HEK293 (cell line): ENCODE results near the gene ATP5PB.

Experiments used
- CTCF ChIA-PET: fragments of 350-600 bp; formaldehyde crosslinking; extraction: SDS; loops from one replicate; lab custom pipeline; 2021; ENCODE audit warnings: antibody characterized with exemption; lab: Yijun Ruan, JAX
- POLR2A ChIA-PET: fragments of 300-600 bp; formaldehyde crosslinking; extraction: SDS; loops from one replicate; lab custom pipeline; 2020; ENCODE audit warnings: antibody characterized with exemption, inconsistent platforms; lab: Yijun Ruan, JAX
- H3K27ac ChIP-seq: fragments of 200-500 bp; sonication (Bioruptor generic); 2 replicates; pipeline ENCODE4 v1.5.1; 2014; ENCODE audit warnings: low read depth, low read length, control low read depth, inconsistent platforms; ENCODE audit errors: extremely low read depth
- H3K36me3 ChIP-seq, 2 experiments: fragments of 200-500 bp in 1 of 2; sonication (Bioruptor generic) in 1 of 2; 1 replicate in 1 of 2; 2 replicates in 1 of 2; pipeline ENCODE4 v1.5.1; 2014 to 2017; ENCODE audit warnings: inconsistent platforms in 2 of 2, low read length in 2 of 2; ENCODE audit not compliant: control insufficient read depth in 2 of 2, insufficient read depth in 1 of 2
- H3K4me1 ChIP-seq: fragments of 200-500 bp; sonication (Bioruptor generic); 2 replicates; pipeline ENCODE4 v1.5.1; 2014; ENCODE audit warnings: mild to moderate bottlenecking, low read length, inconsistent platforms; ENCODE audit not compliant: control insufficient read depth, insufficient read depth
- H3K4me3 ChIP-seq: 2 replicates; pipeline ENCODE4 v1.5.1; 2011; ENCODE audit warnings: low read depth, mild to moderate bottlenecking, control low read depth, low read length, moderate library complexity
- H3K9me3 ChIP-seq: fragments of 200-500 bp; sonication (Bioruptor generic); 2 replicates; pipeline ENCODE4 v1.5.1; 2014; ENCODE audit warnings: low read depth, low read length, inconsistent platforms; ENCODE audit not compliant: control insufficient read depth, insufficient read depth
- BCL11B ChIP-seq: fragments of 450-650 bp; formaldehyde crosslinking; IDR thresholded peaks from 2 replicates; pipeline ENCODE4 v1.5.1; 2016; ENCODE audit warnings: low read depth, missing biosample characterization, missing genetic modification characterization
- PRDM4 ChIP-seq: fragments of 450-650 bp; formaldehyde crosslinking; IDR thresholded peaks from 2 replicates; pipeline ENCODE4 v1.5.1; 2017; ENCODE audit warnings: missing biosample characterization, missing genetic modification characterization
- SETDB1 ChIP-seq: IDR thresholded peaks from one replicate; pipeline ENCODE4 v1.6.1; 2017; ENCODE audit warnings: mild to moderate bottlenecking, low read length, moderate library complexity, mixed read lengths; ENCODE audit not compliant: insufficient read length
- YY1 ChIP-seq: fragments of 450-650 bp; formaldehyde crosslinking; IDR thresholded peaks from 2 replicates; pipeline ENCODE4 v1.5.1; 2018; ENCODE audit warnings: missing biosample characterization, missing genetic modification characterization
- ZNF121 ChIP-seq: fragments of 450-650 bp; formaldehyde crosslinking; IDR thresholded peaks from 2 replicates; pipeline ENCODE4 v1.5.1; 2016; ENCODE audit warnings: missing biosample characterization, missing genetic modification characterization
- ZNF19 ChIP-seq: fragments of 450-650 bp; formaldehyde crosslinking; IDR thresholded peaks from 2 replicates; pipeline ENCODE4; 2016; ENCODE audit warnings: missing biosample characterization, missing genetic modification characterization, low read depth
- ZNF221 ChIP-seq: fragments of 450-650 bp; formaldehyde crosslinking; IDR thresholded peaks from 2 replicates; pipeline ENCODE4 v1.5.1; 2017; ENCODE audit warnings: missing biosample characterization, missing genetic modification characterization, borderline replicate concordance
- ZNF239 ChIP-seq: fragments of 450-650 bp; formaldehyde crosslinking; IDR thresholded peaks from 2 replicates; pipeline ENCODE4 v1.5.1; 2016; ENCODE audit warnings: missing biosample characterization, missing genetic modification characterization
- ZNF37A ChIP-seq: fragments of 450-650 bp; IDR thresholded peaks from 2 replicates; pipeline ENCODE4 v1.5.1; 2018; ENCODE audit warnings: missing biosample characterization, missing genetic modification characterization
- ZNF394 ChIP-seq: fragments of 450-650 bp; formaldehyde crosslinking; IDR thresholded peaks from 2 replicates; pipeline ENCODE4 v1.5.1; 2016; ENCODE audit warnings: missing biosample characterization, missing genetic modification characterization, mild to moderate bottlenecking, moderate library complexity, borderline replicate concordance
- ZNF623 ChIP-seq: fragments of 450-650 bp; formaldehyde crosslinking; IDR thresholded peaks from 2 replicates; pipeline ENCODE4 v1.5.1; 2016; ENCODE audit warnings: missing biosample characterization, missing genetic modification characterization
- ZNF629 ChIP-seq: fragments of 450-650 bp; formaldehyde crosslinking; IDR thresholded peaks from 2 replicates; pipeline ENCODE4 v1.5.1; 2017; ENCODE audit warnings: missing biosample characterization, missing genetic modification characterization
- TF ChIP-seq, protein P1 (sequence below): fragments of 450-650 bp; formaldehyde crosslinking; IDR thresholded peaks from 2 replicates; pipeline ENCODE4 v1.5.1; 2016; ENCODE audit warnings: missing biosample characterization, missing genetic modification characterization, borderline replicate concordance

The ATP5PB gene

DNA sequence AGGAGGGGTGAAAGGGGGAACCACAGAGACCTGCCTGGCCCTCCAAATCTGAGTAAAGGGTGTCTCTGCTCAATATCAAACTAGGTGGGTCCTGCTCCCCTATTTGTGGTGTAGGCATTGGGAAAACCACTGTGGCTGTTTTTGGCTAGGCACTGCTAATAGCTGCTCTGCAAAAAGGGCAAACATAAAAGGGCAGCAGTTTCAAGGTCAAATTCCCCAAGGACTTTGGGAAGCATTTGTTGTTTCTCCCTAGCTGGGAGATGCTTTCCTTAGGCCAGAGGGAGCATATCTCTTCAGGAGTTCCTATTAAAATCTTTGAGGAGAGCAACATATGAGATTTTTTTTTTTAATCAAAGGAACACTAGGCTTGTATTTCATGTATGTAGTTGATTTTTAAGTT is 26.9 kb downstream of the ATP5PB start:
- H3K9me3 ChIP-seq = no peaks in the 10 kb centered on the region
- ChIA-PET POLR2A (interaction anchor here (0.7 to 0.9 kb wide), 2 partner anchors 14 to 255 kb away, joined by 3 read pairs; no protein-coding TSS in a partner anchor), CTCF (no interaction called here)
- TF ChIP-seq YY1 (tag by site-specific recombination) (no peak), PRDM4 (tag by site-specific recombination) (peak; percentile 73; the same call in 1 of the 2 replicates), ZNF37A (no peak), ZNF623 (tag by site-specific recombination) (no peak)
- no peak overlapping the region for H3K4me3 ChIP-seq
- H3K36me3 ChIP-seq = peaks cover 0 to 8% of the 10 kb centered on the region in 2 experiments; a peak in 1 of 3 replicates
- no peak overlapping the region for H3K27ac ChIP-seq
- H3K4me1 ChIP-seq = no peaks in the 10 kb centered on the region

DNA sequence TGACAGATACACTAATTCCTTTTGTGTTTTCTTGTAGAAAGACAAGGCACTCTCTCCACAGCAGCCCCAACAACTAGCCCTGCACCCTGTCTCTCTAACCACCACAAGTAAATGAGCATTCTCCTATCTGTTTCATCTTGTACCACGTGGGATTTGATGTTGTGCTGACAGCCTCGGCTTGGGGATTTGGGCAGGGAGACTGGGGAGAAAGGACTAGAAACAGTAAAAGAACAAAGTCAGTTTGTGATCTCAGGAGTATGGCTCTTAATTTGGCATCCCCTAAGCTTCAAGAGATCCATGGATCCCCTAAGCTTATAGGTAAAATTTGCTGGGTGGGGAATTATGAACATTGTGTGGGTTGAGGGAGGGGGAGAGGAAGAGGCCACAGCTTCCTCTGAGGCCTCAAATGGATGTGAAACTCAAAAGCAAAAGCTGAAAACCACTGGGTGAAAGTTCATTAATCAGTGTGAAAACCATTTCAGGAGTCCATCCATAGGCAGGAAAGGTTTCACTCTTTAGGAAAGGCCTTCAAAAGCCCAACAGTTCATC is 27.6 kb downstream of the ATP5PB start:
- TF ChIP-seq ZNF121 (no peak), ZNF629 (tag by site-specific recombination) (no peak), ZNF19 (no peak), ZNF239 (no peak)
- TF ChIP-seq, protein P1, sequence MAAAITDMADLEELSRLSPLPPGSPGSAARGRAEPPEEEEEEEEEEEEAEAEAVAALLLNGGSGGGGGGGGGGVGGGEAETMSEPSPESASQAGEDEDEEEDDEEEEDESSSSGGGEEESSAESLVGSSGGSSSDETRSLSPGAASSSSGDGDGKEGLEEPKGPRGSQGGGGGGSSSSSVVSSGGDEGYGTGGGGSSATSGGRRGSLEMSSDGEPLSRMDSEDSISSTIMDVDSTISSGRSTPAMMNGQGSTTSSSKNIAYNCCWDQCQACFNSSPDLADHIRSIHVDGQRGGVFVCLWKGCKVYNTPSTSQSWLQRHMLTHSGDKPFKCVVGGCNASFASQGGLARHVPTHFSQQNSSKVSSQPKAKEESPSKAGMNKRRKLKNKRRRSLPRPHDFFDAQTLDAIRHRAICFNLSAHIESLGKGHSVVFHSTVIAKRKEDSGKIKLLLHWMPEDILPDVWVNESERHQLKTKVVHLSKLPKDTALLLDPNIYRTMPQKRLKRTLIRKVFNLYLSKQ = no peak
- CTCF ChIA-PET = interaction anchor here (0.6 to 1.2 kb wide), 2 partner anchors 183 to 349 kb away, joined by 3 to 4 read pairs; no protein-coding TSS in a partner anchor
- Histone ChIP-seq H3K4me3 (no peak overlapping the region), H3K36me3 (peaks cover 0 to 3% of the 10 kb centered on the region in 2 experiments; a peak in 1 of 3 replicates), H3K4me1 (no peaks in the 10 kb centered on the region), H3K9me3 (no peaks in the 10 kb centered on the region), H3K27ac (no peak overlapping the region)
- POLR2A ChIA-PET = interaction anchor here (0.7 kb wide), 1 partner anchor 256 kb away, joined by 3 read pairs; no protein-coding TSS in a partner anchor

DNA sequence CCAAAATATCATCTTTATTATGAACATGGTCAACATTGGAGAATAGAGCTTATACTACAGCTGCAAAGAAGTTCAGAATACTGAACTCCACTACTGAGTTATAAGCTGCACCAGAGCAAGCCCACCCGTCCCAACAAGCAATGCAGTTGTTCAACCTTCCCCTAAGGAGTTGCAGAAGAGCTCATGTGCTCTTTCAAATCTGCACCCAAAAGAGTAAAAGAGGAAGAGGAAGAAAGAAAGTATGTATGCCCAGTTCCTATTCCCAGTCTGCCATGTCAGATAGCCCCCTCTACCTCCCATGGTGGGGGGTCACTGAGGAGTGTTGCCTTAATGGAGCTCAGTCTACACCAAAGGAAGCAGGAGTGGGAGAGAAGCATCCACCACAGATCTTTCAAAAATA is 31.4 kb downstream of the ATP5PB start:
- H3K4me1 ChIP-seq = no peaks in the 10 kb centered on the region
- POLR2A ChIA-PET = interaction anchor here (1.8 kb wide), 1 partner anchor 258 kb away, joined by 5 read pairs; the partner anchor contains the start of gene INKA2
- TF ChIP-seq ZNF394 (tag by site-specific recombination) (no peak), ZNF221 (tag by site-specific recombination) (no peak), BCL11B (tag by site-specific recombination) (no peak), SETDB1 (no peak)
- CTCF ChIA-PET = interaction anchor here (0.8 to 2.8 kb wide), 6 partner anchors 9 to 289 kb away, joined by 3 to 23 read pairs (median 6); no protein-coding TSS in a partner anchor
- H3K27ac ChIP-seq = no peak overlapping the region
- H3K36me3 ChIP-seq = no peaks in the 10 kb centered on the region
- H3K9me3 ChIP-seq = no peaks in the 10 kb centered on the region
- H3K4me3 ChIP-seq = no peak overlapping the region
